Activated CD8-positive, alpha-beta memory T cell treated with anti-CD3 and anti-CD28 coated beads, Interleukin-2, amount 50 U/mL, for 24 hours (primary cell): ENCODE measurements around the gene GDF2.

Experiments used
- DNase-seq: peaks from one replicate; pipeline ENCODE4 v3.0.0-alpha.2; 2020; ENCODE audit errors: extremely low read depth

GDF2 gene

GRCh38 chr10:47332946-47333345 is 10.7 kb downstream of the GDF2 start:
- no peak for DNase-seq

GRCh38 chr10:47333532-47333931 is 11.3 kb downstream of the GDF2 start:
- DNase-seq: no peak

GRCh38 chr10:47334466-47335295 is 12.4 kb downstream of the GDF2 start:
- DNase-seq: no peak

- DNase-seq: no peak
These were observed 13.7 kb downstream of the GDF2 start for GRCh38 chr10:47335906-47336305.

- no peak for DNase-seq
These were observed 14.3 kb downstream of the GDF2 start for GRCh38 chr10:47336387-47337134.

- no peak for DNase-seq
These were observed 15.1 kb downstream of the GDF2 start for GRCh38 chr10:47337310-47337709.

GRCh38 chr10:47339186-47339735 is 17.0 kb downstream of the GDF2 start:
- DNase-seq: no peak

GRCh38 chr10:47339759-47340607 is 17.7 kb downstream of the GDF2 start:
- no peak for DNase-seq

- peak; percentile 39 for DNase-seq
These were observed 18.4 kb downstream of the GDF2 start for GRCh38 chr10:47340608-47341170.

GRCh38 chr10:47344996-47345870 is 23.0 kb downstream of the GDF2 start:
- no peak for DNase-seq

GRCh38 chr10:47346581-47347302 is 24.5 kb downstream of the GDF2 start:
- no peak for DNase-seq

- no peak for DNase-seq
These were observed 25.0 kb downstream of the GDF2 start for GRCh38 chr10:47347303-47347675.

- DNase-seq: no peak
These were observed 25.9 kb downstream of the GDF2 start, which contains the start of gene RBP3 for GRCh38 chr10:47348138-47348651. Gene RBP3 (plus strand): TSS chr10:47348363. CDS start chr10:47348485, 122 bp downstream.

- DNase-seq: no peak
These were observed 26.6 kb downstream of the GDF2 start for GRCh38 chr10:47348661-47349470.

- no peak for DNase-seq
These were observed 27.3 kb downstream of the GDF2 start for GRCh38 chr10:47349516-47349915.

GRCh38 chr10:47349941-47350371 is 27.7 kb downstream of the GDF2 start:
- DNase-seq: no peak

- no peak for DNase-seq
These were observed 28.7 kb downstream of the GDF2 start for GRCh38 chr10:47350671-47351640.
